Spleen (tissue), 11 donors: ENCODE data around the gene DUSP16. TPM values are rescaled to one million over a fixed set of nuclear protein-coding genes. Genes with fewer than 3 reads are reported as not detected.

ENCODE experiments used
- DNase-seq: peaks from one replicate; pipeline ENCODE4 v3.0.0-alpha.2; 2020
- H3K27ac ChIP-seq, 8 donors: fragments of 200-600 bp; sonication (generic) in 7 of 8; 1 replicate in 4 of 8; 2 replicates in 4 of 8; pipeline versions ENCODE4 v1.5.0 to v1.8.0; 2016 to 2021; ENCODE audit warnings: inconsistent platforms in 4 of 8, mild to moderate bottlenecking in 4 of 8, moderate library complexity in 1 of 8
- H3K27me3 ChIP-seq, 7 donors: fragments of 200-600 bp; sonication (generic) in 6 of 7; replicated peaks in 1 of 7; 1 replicate in 4 of 7; 2 replicates in 3 of 7; pipeline versions ENCODE4 v1.5.0 to v1.8.0; 2016 to 2021; ENCODE audit warnings: inconsistent platforms in 3 of 7, mild to moderate bottlenecking in 1 of 7
- H3K36me3 ChIP-seq, 6 donors: fragments of 200-600 bp; sonication (generic) in 5 of 6; 1 replicate in 4 of 6; 2 replicates in 2 of 6; pipeline versions ENCODE4 v1.5.0 to v1.8.0; 2016 to 2021; ENCODE audit warnings: inconsistent platforms in 2 of 6
- H3K4me1 ChIP-seq, 6 donors: fragments of 200-600 bp; sonication (generic) in 5 of 6; 1 replicate in 3 of 6; 2 replicates in 3 of 6; pipeline versions ENCODE4 v1.5.0 to v1.8.0; 2016 to 2021; ENCODE audit warnings: inconsistent platforms in 3 of 6
- H3K4me3 ChIP-seq, 8 donors: fragments of 200-600 bp; sonication (generic) in 7 of 8; 1 replicate in 4 of 8; 2 replicates in 4 of 8; pipeline versions ENCODE4 v1.5.0 to v1.8.0; 2016 to 2021; ENCODE audit warnings: inconsistent platforms in 4 of 8, mild to moderate bottlenecking in 4 of 8, moderate library complexity in 2 of 8
- H3K9me3 ChIP-seq, 8 donors: fragments of 200-600 bp; sonication (generic) in 7 of 8; 1 replicate in 4 of 8; 2 replicates in 4 of 8; pipeline versions ENCODE4 v1.5.0 to v1.8.0; 2016 to 2021; ENCODE audit warnings: inconsistent platforms in 4 of 8
- POLR2A ChIP-seq, 3 donors: fragments of 450-650 bp; IDR thresholded peaks; one replicate each; pipeline ENCODE4 v1.5.1; 2017; ENCODE audit warnings: antibody characterized with exemption in 3 of 3, mild to moderate bottlenecking in 1 of 3
- POLR2AphosphoS5 ChIP-seq, 3 donors: sonication (generic); formaldehyde crosslinking; IDR thresholded peaks; one replicate each; pipeline ENCODE4 v1.5.1; 2017; ENCODE audit warnings: antibody characterized with exemption in 3 of 3
- whole genome bisulfite sequencing, 5 donors: extraction: QIAGEN DNeasy Blood & Tissue Kit in 3 of 5; methylation state at CpG; one replicate each; pipeline versions ENCODE4 v1.1.5 to v1.1.7; 2013 to 2018; 5-methylcytosine and 5-hydroxymethylcytosine counted together
- intact Hi-C: fragments of 100-400 bp; cut with DNase I; formaldehyde crosslinking; loops from one replicate; pipeline ENCODE4 v1.15.0; 2023; ENCODE audit warnings: low total_unique reads
- polyA plus RNA-seq, 3 donors: library from polyadenylated mRNA; stranded (reverse); fragments of 200-250 nt; gene quantifications; one replicate each; pipeline ENCODE4 v1.2.1, GENCODE V29; 2013
- total RNA-seq, 7 donors: library from RNA; depleted of rRNA in 3 of 7; stranded (reverse); fragments of >200 nt in 3 of 7; fragmentation: NEBNext Ultra II Directional in 4 of 7; extraction: Animal tissue kit (Norgen Biotek cat#: 25700) in 4 of 7; gene quantifications; one replicate each; pipeline versions ENCODE4 v1.1.0 to v1.2.1, GENCODE V29; 2016 to 2021
- TF ChIP-seq, protein P1 (sequence below), 11 experiments: fragments of 200-600 bp in 7 of 11; fragments of 450-650 bp in 4 of 11; sonication (generic) in 4 of 11; IDR thresholded peaks in 8 of 11; conservative IDR thresholded peaks in 3 of 11; 1 replicate in 7 of 11; 2 replicates in 4 of 11; pipeline versions ENCODE4 v1.4.0 to v1.8.0; 2016 to 2021; ENCODE audit warnings: antibody characterized with exemption in 11 of 11, inconsistent platforms in 4 of 11, mild to moderate bottlenecking in 1 of 11
- donor health status: healthy with polysubstance abuse.
- donor health status: DM: no; HTN: no; CAD: no; lungs with moderate emphysema.
- donor health status: DM: no; HTN: no; CAD: no.
- donor health status: Bipolar disorder and iron deficiency.
- donor health status: healthy.
- donor health status: DM: no; HTN: no; CAD: no.
- donor health status: DM: yes; HTN: yes; CAD: no.

Gene DUSP16
- total and polyA plus RNA-seq, 10 donors: 2.2 to 43.7 (median 20.8) TPM

DNA sequence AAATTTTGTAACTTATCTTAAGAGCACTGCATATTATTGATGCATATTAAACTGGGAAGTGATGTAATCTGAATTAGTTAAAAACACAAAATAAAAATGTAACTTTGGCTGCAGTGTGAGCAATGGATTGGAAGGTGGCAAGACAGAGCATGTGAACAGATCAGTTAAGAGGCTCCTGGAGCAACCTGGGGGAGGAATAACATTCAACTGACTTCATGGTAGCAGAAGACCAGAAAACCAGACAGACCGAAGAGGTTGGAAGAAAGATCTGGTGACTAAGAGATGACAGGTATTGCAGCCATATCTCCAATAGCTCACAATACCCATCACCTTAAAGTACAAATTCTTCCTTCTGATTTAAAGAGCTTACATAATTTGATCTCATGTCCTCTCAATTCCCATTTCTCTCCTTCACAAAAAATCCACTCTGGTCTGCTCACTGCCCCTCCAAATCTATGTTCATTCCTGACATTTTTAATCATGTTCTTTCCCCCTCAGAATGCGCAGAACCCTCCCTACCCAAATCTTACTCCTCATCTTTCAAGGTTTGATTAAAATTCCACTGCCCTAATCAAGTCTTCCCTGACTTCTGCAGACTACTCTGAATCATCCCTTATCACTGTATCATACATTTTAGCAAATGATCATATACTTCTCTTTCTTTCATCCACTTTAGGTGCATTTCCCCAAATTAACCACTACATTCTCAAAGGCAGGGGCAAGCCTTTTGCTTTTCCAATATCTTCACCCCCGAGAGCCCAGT, 51.5 kb downstream of the DUSP16 start:
- DNase-seq: no peak
- TF ChIP-seq POLR2AphosphoS5 (IDR thresholded peaks at IDR 0.05) (no peak), POLR2A (IDR thresholded peaks at IDR 0.05) (no peak)
- TF ChIP-seq, protein P1, sequence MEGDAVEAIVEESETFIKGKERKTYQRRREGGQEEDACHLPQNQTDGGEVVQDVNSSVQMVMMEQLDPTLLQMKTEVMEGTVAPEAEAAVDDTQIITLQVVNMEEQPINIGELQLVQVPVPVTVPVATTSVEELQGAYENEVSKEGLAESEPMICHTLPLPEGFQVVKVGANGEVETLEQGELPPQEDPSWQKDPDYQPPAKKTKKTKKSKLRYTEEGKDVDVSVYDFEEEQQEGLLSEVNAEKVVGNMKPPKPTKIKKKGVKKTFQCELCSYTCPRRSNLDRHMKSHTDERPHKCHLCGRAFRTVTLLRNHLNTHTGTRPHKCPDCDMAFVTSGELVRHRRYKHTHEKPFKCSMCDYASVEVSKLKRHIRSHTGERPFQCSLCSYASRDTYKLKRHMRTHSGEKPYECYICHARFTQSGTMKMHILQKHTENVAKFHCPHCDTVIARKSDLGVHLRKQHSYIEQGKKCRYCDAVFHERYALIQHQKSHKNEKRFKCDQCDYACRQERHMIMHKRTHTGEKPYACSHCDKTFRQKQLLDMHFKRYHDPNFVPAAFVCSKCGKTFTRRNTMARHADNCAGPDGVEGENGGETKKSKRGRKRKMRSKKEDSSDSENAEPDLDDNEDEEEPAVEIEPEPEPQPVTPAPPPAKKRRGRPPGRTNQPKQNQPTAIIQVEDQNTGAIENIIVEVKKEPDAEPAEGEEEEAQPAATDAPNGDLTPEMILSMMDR (IDR thresholded peaks at IDR 0.05 in 8 of 11, conservative IDR thresholded peaks at IDR 0.05 in 3 of 11): no peak
- H3K27me3 ChIP-seq: no peaks in the 10 kb centered on the region
- H3K27ac ChIP-seq: no peak overlapping the region
- H3K9me3 ChIP-seq: no peaks in the 10 kb centered on the region
- peaks cover 5 to 34% (median 15%) of the 10 kb centered on the region in 6 donors for H3K4me1 ChIP-seq
- intact Hi-C loops: no loop called here
- H3K36me3 ChIP-seq: peaks cover 0 to 12% (median 0%) of the 10 kb centered on the region in 6 donors
- WGBS, 5 donors: 64 to 88% (median 65%) methylated on average over 3 of the region's 3 CpGs
- H3K4me3 ChIP-seq: no peak overlapping the region

GRCh38 chr12:12510551-12510950, 52.1 kb downstream of the DUSP16 start:
- Histone ChIP-seq H3K27ac (no peak overlapping the region), H3K36me3 (peaks cover 0 to 5% (median 0%) of the 10 kb centered on the region in 6 donors), H3K4me3 (no peak overlapping the region), H3K4me1 (peaks cover 5 to 41% (median 18%) of the 10 kb centered on the region in 6 donors), H3K27me3 (no peaks in the 10 kb centered on the region), H3K9me3 (no peaks in the 10 kb centered on the region)
- WGBS, 5 donors: 95 to 99% (median 97%) methylated on average over 2 of the region's 2 CpGs
- intact Hi-C loops: no loop called here
- TF ChIP-seq POLR2A (IDR thresholded peaks at IDR 0.05): no peak
- TF ChIP-seq POLR2AphosphoS5 (IDR thresholded peaks at IDR 0.05): no peak
- TF ChIP-seq, protein P1 (IDR thresholded peaks at IDR 0.05 in 8 of 11, conservative IDR thresholded peaks at IDR 0.05 in 3 of 11): no peak
- no peak for DNase-seq

DNA sequence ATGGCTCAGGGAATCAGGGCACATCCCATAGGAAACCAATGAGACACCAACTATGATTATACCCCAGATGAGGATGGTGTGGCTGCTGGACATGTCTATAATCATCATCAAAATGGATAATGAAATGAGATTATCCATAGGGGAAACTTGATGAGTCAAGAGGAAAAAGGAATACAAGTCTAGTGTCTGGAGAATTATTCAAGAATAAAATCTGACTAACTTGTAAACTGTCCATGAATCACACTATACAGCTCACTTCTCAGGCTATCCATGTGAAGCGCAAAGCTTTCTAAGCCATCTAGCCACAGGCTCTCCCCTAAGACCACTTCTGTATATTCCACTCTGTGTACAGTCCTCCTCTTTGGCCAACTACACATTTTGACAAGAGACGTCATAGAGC, 52.5 kb downstream of the DUSP16 start:
- Histone ChIP-seq H3K9me3 (no peaks in the 10 kb centered on the region), H3K27me3 (no peaks in the 10 kb centered on the region), H3K4me3 (no peak overlapping the region), H3K4me1 (peaks cover 5 to 45% (median 19%) of the 10 kb centered on the region in 6 donors), H3K36me3 (peaks cover 0 to 5% (median 0%) of the 10 kb centered on the region in 6 donors), H3K27ac (peak overlapping the region in 1 of 8 donors; percentile 18)
- DNase-seq: no peak
- TF ChIP-seq POLR2A (IDR thresholded peaks at IDR 0.05) (no peak), POLR2AphosphoS5 (IDR thresholded peaks at IDR 0.05) (no peak)
- TF ChIP-seq, protein P1 (IDR thresholded peaks at IDR 0.05 in 8 of 11, conservative IDR thresholded peaks at IDR 0.05 in 3 of 11): no peak
- WGBS, 5 donors: 92 to 98% (median 93%) methylated on average over 2 of the region's 2 CpGs
- intact Hi-C loops: no loop called here

GRCh38 chr12:12508612-12509011, 54.1 kb downstream of the DUSP16 start:
- 65 to 85% (median 79%) methylated on average over 2 of the region's 2 CpGs for WGBS, 5 donors
- DNase-seq: no peak
- H3K36me3 ChIP-seq: peaks cover 0 to 5% (median 0%) of the 10 kb centered on the region in 6 donors
- H3K27ac ChIP-seq: peak overlapping the region in 1 of 8 donors; percentile 8
- H3K27me3 ChIP-seq: no peaks in the 10 kb centered on the region
- TF ChIP-seq POLR2A (IDR thresholded peaks at IDR 0.05) (no peak), POLR2AphosphoS5 (IDR thresholded peaks at IDR 0.05) (no peak)
- TF ChIP-seq, protein P1 (IDR thresholded peaks at IDR 0.05 in 8 of 11, conservative IDR thresholded peaks at IDR 0.05 in 3 of 11): no peak
- H3K4me3 ChIP-seq: no peak overlapping the region
- no peaks in the 10 kb centered on the region for H3K9me3 ChIP-seq
- intact Hi-C loops: no loop called here
- H3K4me1 ChIP-seq: peaks cover 5 to 59% (median 22%) of the 10 kb centered on the region in 6 donors
